A549 (cell line): ENCODE data around the gene TFDP2. TPM values are rescaled to one million over a fixed set of nuclear protein-coding genes. Genes with fewer than 3 reads are reported as not detected.

Experiments used
- ATAC-seq, 2 experiments: fragments of 200-7000 bp in 1 of 2; fragments of >200 bp in 1 of 2; cut with Nextera tagmentation in 1 of 2; cut with Tn5 transposase in 1 of 2; 3 replicates each; pipeline versions ENCODE4 v1.8.0 to v1.9.1; 2018 to 2020; ENCODE audit warnings: mild to moderate bottlenecking in 1 of 2, moderate library complexity in 1 of 2
- CTCF ChIA-PET: fragments of 300-600 bp; sonication (Branson Sonifier 250); formaldehyde crosslinking; extraction: SDS; loops from one replicate; lab custom pipeline; 2021; ENCODE audit warnings: antibody characterized with exemption, inconsistent platforms; lab: Yijun Ruan, JAX
- POLR2A ChIA-PET: fragments of 350-600 bp; formaldehyde crosslinking; extraction: SDS; loops from one replicate; lab custom pipeline; 2021; ENCODE audit warnings: antibody characterized with exemption, inconsistent platforms; lab: Yijun Ruan, JAX
- DNase-seq, 2 experiments: peaks; one replicate each; pipeline versions ENCODE4 v3.0.0 to v3.0.0-alpha.2; 2011 to 2016; ENCODE audit warnings: low read depth in 1 of 2, low spot score in 1 of 2
- FAIRE-seq: peaks from 2 replicates; lab custom pipeline; 2011; peaks lifted over from hg19 to GRCh38; lab: Jason Lieb, UNC
- H3K27ac ChIP-seq, 2 experiments: fragments of >200 bp; sonication (Bioruptor Twin); formaldehyde crosslinking; 3 replicates each; pipeline ENCODE4 v1.5.1; 2016 to 2017
- H3K4me1 ChIP-seq: fragments of >200 bp; sonication (Bioruptor Twin); formaldehyde crosslinking; 3 replicates; pipeline ENCODE4 v1.6.1; 2016
- H3K4me2 ChIP-seq: fragments of >200 bp; sonication (Bioruptor Twin); formaldehyde crosslinking; 3 replicates; pipeline ENCODE4 v1.6.1; 2016
- H3K4me3 ChIP-seq: fragments of >200 bp; sonication (Bioruptor Twin); formaldehyde crosslinking; 3 replicates; pipeline ENCODE4 v1.5.1; 2016
- H3K9me3 ChIP-seq: fragments of >200 bp; sonication (Bioruptor Twin); formaldehyde crosslinking; 3 replicates; pipeline ENCODE4 v1.6.1; 2016
- CBX2 ChIP-seq: fragments of 200-600 bp; sonication (generic); IDR thresholded peaks from 2 replicates; pipeline ENCODE4 v1.6.1; 2016; ENCODE audit warnings: low read depth, mild to moderate bottlenecking, borderline replicate concordance
- CBX8 ChIP-seq: fragments of 200-600 bp; sonication (generic); IDR thresholded peaks from 2 replicates; pipeline ENCODE4 v1.6.1; 2016
- CEBPB ChIP-seq, 2 experiments: fragments of >200 bp in 1 of 2; sonication (Bioruptor Twin) in 1 of 2; formaldehyde crosslinking in 1 of 2; IDR thresholded peaks; 2 replicates each; pipeline ENCODE4 v1.6.1; 2012 to 2016
- CHD2 ChIP-seq: fragments of 150-350 bp; IDR thresholded peaks from 2 replicates; pipeline ENCODE4 v1.6.1; 2014; ENCODE audit warnings: low read length; ENCODE audit not compliant: partially characterized antibody
- EHF ChIP-seq: fragments of 250-450 bp; sonication (Bioruptor Pico); IDR thresholded peaks from 2 replicates; pipeline ENCODE4 v1.5.0; 2020; ENCODE audit warnings: mild to moderate bottlenecking
- EHMT2 ChIP-seq: fragments of 200-600 bp; sonication (generic); IDR thresholded peaks from 2 replicates; pipeline ENCODE4 v1.6.1; 2016; ENCODE audit warnings: antibody characterized with exemption, low read depth, mild to moderate bottlenecking, moderate library complexity
- EP300 ChIP-seq, 2 experiments: fragments of >200 bp; sonication (Bioruptor Twin); formaldehyde crosslinking; IDR thresholded peaks; 2 replicates in 1 of 2; 3 replicates in 1 of 2; pipeline ENCODE4 v1.6.1; 2016 to 2017
- ESRRA ChIP-seq: fragments of 150-350 bp; IDR thresholded peaks from 2 replicates; pipeline ENCODE4 v1.6.1; 2014; ENCODE audit warnings: mild to moderate bottlenecking, low read length, borderline replicate concordance
- FOSB ChIP-seq: fragments of 250-450 bp; sonication (Bioruptor Pico); IDR thresholded peaks from 2 replicates; pipeline ENCODE4 v1.5.0; 2020; ENCODE audit warnings: mild to moderate bottlenecking, moderate library complexity
- FOSL2 ChIP-seq, 2 experiments: fragments of 450-650 bp in 1 of 2; fragments of >200 bp in 1 of 2; sonication (Bioruptor Twin) in 1 of 2; formaldehyde crosslinking; IDR thresholded peaks; 2 replicates each; pipeline versions ENCODE4 v1.5.0 to v1.6.1; 2016 to 2020; ENCODE audit warnings: mild to moderate bottlenecking in 1 of 2, moderate library complexity in 1 of 2
- HDAC2 ChIP-seq: fragments of 200-600 bp; sonication (generic); IDR thresholded peaks from 2 replicates; pipeline ENCODE4 v1.6.1; 2016
- HEYL ChIP-seq: fragments of 250-450 bp; sonication (Bioruptor Pico); IDR thresholded peaks from 2 replicates; pipeline ENCODE4 v1.8.0; 2021; ENCODE audit warnings: mild to moderate bottlenecking, moderate library complexity
- JUNB ChIP-seq: fragments of >200 bp; sonication (Bioruptor Twin); formaldehyde crosslinking; IDR thresholded peaks from 2 replicates; pipeline ENCODE4 v1.6.1; 2016
- MYC ChIP-seq: IDR thresholded peaks from 2 replicates; pipeline ENCODE4 v1.6.1; 2012; ENCODE audit warnings: mild to moderate bottlenecking, inconsistent platforms, low read length, improper control_type of control experiment, borderline replicate concordance
- NPAS2 ChIP-seq: fragments of 250-450 bp; sonication (Bioruptor Pico); IDR thresholded peaks from 2 replicates; pipeline ENCODE4 v1.8.0; 2022; ENCODE audit warnings: mild to moderate bottlenecking, moderate library complexity, borderline replicate concordance
- POLR2A ChIP-seq: IDR thresholded peaks from 2 replicates; pipeline ENCODE4 v1.6.1; 2012; ENCODE audit warnings: mild to moderate bottlenecking, low read length
- POLR2AphosphoS2 ChIP-seq: conservative IDR thresholded peaks from 2 replicates; pipeline ENCODE4 v1.6.1; 2012; ENCODE audit warnings: low read length, improper control_type of control experiment, inconsistent platforms
- RFX5 ChIP-seq: fragments of 450-650 bp; IDR thresholded peaks from 2 replicates; pipeline ENCODE4 v1.7.1; 2014; ENCODE audit warnings: antibody characterized with exemption, mild to moderate bottlenecking, moderate library complexity
- ZNF302 ChIP-seq: fragments of 250-450 bp; sonication (Bioruptor Pico); IDR thresholded peaks from 2 replicates; pipeline ENCODE4 v1.9.0; 2021; ENCODE audit warnings: inconsistent platforms, mild to moderate bottlenecking, moderate library complexity
- ZSCAN20 ChIP-seq: fragments of 250-450 bp; sonication (Bioruptor Pico); IDR thresholded peaks from 2 replicates; pipeline ENCODE4 v1.8.0; 2022; ENCODE audit warnings: mild to moderate bottlenecking, moderate library complexity
- WGBS: methylation state at CpG from one replicate; pipeline ENCODE4 v1.1.6; 2017; ENCODE audit errors: missing lambda C conversion rate; 5-methylcytosine and 5-hydroxymethylcytosine counted together
- polyA plus RNA-seq, 4 experiments: library from polyadenylated mRNA; depleted of rRNA in 3 of 4; stranded (reverse); fragments of >200 nt; fragmentation: RNase III in 1 of 4; extraction: RNeasy Plus Mini Kit Qiagen cat#74134 plus additional on column Dnase treatment in 1 of 4; gene quantifications; 2 replicates in 3 of 4; 3 replicates in 1 of 4; pipeline ENCODE4 v1.2.3, GENCODE V29; 2011 to 2017
- TF ChIP-seq, protein P1 (sequence below): fragments of >200 bp; sonication (Bioruptor Twin); formaldehyde crosslinking; IDR thresholded peaks from 3 replicates; pipeline ENCODE4 v1.6.1; 2016
- TF ChIP-seq, protein P2 (sequence below): fragments of >200 bp; sonication (Bioruptor Twin); formaldehyde crosslinking; IDR thresholded peaks from 3 replicates; pipeline ENCODE4 v1.5.1; 2016
- TF ChIP-seq, protein P3 (sequence below): fragments of 250-450 bp; sonication (Bioruptor Pico); IDR thresholded peaks from 2 replicates; pipeline ENCODE4 v1.5.0; 2021; ENCODE audit warnings: mild to moderate bottlenecking, moderate library complexity, borderline replicate concordance
- TF ChIP-seq, protein P4 (sequence below): fragments of 200-600 bp; sonication (generic); IDR thresholded peaks from 2 replicates; pipeline ENCODE4 v1.6.1; 2016; ENCODE audit warnings: antibody characterized with exemption, mild to moderate bottlenecking, moderate library complexity

The TFDP2 gene
- polyA plus RNA-seq, 2 of the 4 experiments (the other 2 are of a cell fraction) = 9.6 to 61.5 TPM

DNA sequence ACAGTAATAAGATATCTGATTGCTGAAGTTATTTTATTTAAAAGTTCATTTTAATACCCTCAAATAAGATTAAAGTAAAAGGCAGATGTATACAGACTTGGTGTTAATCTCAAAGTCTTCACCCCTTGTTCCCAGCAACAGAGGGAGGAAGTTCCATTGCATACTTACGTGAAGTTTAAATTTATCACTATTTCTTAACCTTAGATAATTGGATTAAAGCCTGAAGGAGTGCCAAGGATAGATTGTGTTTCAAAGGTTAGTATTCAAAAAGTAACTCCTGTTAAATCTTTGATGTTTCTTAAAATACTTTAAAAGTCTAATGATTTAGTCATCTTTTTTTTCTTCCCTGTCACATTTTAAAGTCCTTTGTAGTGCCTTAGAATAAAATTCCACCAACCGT, 233.6 kb downstream of the TFDP2 start:
- WGBS = 96% methylated on average over 2 of the region's 2 CpGs
- Histone ChIP-seq H3K4me1 (no peaks in the 10 kb centered on the region), H3K4me3 (no peak overlapping the region), H3K27ac (no peak overlapping the region), H3K4me2 (no peak overlapping the region), H3K9me3 (no peaks in the 10 kb centered on the region)
- DNase-seq (no peak), ATAC-seq (no peak), FAIRE-seq (no peak)
- POLR2A ChIA-PET = no interaction called here
- CTCF ChIA-PET = no interaction called here
- TF ChIP-seq, protein P1, sequence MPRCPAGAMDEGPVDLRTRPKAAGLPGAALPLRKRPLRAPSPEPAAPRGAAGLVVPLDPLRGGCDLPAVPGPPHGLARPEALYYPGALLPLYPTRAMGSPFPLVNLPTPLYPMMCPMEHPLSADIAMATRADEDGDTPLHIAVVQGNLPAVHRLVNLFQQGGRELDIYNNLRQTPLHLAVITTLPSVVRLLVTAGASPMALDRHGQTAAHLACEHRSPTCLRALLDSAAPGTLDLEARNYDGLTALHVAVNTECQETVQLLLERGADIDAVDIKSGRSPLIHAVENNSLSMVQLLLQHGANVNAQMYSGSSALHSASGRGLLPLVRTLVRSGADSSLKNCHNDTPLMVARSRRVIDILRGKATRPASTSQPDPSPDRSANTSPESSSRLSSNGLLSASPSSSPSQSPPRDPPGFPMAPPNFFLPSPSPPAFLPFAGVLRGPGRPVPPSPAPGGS = no peak
- TF ChIP-seq ZNF302 (CRISPR knock-in tag) (no peak), HDAC2 (no peak), FOSL2 (IDR thresholded peaks at IDR 0.05) (no peak), FOSL2 (CRISPR knock-in tag; IDR thresholded peaks at IDR 0.05) (no peak), CBX8 (no peak), CHD2 (no peak), ZSCAN20 (no peak), MYC (no peak), JUNB (no peak), EP300 (IDR thresholded peaks at IDR 0.05) (no peak), EHF (CRISPR knock-in tag) (no peak), NPAS2 (CRISPR knock-in tag) (no peak), CBX2 (no peak), ESRRA (no peak)
- TF ChIP-seq, protein P2, sequence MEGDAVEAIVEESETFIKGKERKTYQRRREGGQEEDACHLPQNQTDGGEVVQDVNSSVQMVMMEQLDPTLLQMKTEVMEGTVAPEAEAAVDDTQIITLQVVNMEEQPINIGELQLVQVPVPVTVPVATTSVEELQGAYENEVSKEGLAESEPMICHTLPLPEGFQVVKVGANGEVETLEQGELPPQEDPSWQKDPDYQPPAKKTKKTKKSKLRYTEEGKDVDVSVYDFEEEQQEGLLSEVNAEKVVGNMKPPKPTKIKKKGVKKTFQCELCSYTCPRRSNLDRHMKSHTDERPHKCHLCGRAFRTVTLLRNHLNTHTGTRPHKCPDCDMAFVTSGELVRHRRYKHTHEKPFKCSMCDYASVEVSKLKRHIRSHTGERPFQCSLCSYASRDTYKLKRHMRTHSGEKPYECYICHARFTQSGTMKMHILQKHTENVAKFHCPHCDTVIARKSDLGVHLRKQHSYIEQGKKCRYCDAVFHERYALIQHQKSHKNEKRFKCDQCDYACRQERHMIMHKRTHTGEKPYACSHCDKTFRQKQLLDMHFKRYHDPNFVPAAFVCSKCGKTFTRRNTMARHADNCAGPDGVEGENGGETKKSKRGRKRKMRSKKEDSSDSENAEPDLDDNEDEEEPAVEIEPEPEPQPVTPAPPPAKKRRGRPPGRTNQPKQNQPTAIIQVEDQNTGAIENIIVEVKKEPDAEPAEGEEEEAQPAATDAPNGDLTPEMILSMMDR = no peak
- TF ChIP-seq, all 56 proteins: peak for 0

DNA sequence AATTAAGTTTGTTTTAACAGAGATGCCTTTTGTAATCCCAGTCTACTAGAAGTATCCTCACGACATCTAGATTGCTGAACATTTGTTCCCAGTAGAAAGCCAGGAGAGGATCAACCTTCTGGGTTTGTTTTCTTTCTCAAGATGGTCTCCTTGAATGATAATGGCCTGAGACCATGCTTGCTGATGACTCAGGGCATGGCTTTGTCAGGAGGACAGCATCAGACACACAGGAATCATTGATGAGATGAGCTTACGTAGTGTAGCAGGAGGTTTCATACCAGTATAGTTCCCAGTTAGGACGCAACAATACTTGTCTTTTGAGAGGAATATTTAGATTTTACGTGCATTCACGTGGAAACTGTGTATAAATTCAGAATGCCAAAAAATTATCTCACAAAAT, 234.3 kb downstream of the TFDP2 start:
- CTCF ChIA-PET = interaction anchor here (1.1 to 3.1 kb wide), 3 partner anchors 10 to 354 kb away, joined by 3 to 21 read pairs (median 11); no protein-coding TSS in a partner anchor

More for the DNA sequence above, 234.3 kb downstream of the TFDP2 start:
- H3K9me3 ChIP-seq = no peaks in the 10 kb centered on the region
- 95% methylated on average over 5 of the region's 5 CpGs for WGBS
- POLR2A ChIA-PET = no interaction called here
- no peak overlapping the region for H3K4me2 ChIP-seq
- H3K4me1 ChIP-seq = no peaks in the 10 kb centered on the region
- FAIRE-seq (no peak), DNase-seq (no peak), ATAC-seq (no peak)
- H3K4me3 ChIP-seq = no peak overlapping the region
- TF ChIP-seq RFX5 = no peak
- TF ChIP-seq EHMT2 = no peak
- TF ChIP-seq CBX8 = no peak
- TF ChIP-seq POLR2A = no peak
- TF ChIP-seq FOSB = no peak
- TF ChIP-seq, protein P3, sequence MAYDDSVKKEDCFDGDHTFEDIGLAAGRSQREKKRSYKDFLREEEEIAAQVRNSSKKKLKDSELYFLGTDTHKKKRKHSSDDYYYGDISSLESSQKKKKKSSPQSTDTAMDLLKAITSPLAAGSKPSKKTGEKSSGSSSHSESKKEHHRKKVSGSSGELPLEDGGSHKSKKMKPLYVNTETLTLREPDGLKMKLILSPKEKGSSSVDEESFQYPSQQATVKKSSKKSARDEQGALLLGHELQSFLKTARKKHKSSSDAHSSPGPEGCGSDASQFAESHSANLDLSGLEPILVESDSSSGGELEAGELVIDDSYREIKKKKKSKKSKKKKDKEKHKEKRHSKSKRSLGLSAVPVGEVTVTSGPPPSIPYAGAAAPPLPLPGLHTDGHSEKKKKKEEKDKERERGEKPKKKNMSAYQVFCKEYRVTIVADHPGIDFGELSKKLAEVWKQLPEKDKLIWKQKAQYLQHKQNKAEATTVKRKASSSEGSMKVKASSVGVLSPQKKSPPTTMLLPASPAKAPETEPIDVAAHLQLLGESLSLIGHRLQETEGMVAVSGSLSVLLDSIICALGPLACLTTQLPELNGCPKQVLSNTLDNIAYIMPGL (CRISPR knock-in tag) = no peak
- TF ChIP-seq HEYL (CRISPR knock-in tag) = no peak
- TF ChIP-seq JUNB = no peak
- no peak for TF ChIP-seq EP300 (IDR thresholded peaks at IDR 0.05)
- no peak for TF ChIP-seq POLR2AphosphoS2
- TF ChIP-seq, protein P4, sequence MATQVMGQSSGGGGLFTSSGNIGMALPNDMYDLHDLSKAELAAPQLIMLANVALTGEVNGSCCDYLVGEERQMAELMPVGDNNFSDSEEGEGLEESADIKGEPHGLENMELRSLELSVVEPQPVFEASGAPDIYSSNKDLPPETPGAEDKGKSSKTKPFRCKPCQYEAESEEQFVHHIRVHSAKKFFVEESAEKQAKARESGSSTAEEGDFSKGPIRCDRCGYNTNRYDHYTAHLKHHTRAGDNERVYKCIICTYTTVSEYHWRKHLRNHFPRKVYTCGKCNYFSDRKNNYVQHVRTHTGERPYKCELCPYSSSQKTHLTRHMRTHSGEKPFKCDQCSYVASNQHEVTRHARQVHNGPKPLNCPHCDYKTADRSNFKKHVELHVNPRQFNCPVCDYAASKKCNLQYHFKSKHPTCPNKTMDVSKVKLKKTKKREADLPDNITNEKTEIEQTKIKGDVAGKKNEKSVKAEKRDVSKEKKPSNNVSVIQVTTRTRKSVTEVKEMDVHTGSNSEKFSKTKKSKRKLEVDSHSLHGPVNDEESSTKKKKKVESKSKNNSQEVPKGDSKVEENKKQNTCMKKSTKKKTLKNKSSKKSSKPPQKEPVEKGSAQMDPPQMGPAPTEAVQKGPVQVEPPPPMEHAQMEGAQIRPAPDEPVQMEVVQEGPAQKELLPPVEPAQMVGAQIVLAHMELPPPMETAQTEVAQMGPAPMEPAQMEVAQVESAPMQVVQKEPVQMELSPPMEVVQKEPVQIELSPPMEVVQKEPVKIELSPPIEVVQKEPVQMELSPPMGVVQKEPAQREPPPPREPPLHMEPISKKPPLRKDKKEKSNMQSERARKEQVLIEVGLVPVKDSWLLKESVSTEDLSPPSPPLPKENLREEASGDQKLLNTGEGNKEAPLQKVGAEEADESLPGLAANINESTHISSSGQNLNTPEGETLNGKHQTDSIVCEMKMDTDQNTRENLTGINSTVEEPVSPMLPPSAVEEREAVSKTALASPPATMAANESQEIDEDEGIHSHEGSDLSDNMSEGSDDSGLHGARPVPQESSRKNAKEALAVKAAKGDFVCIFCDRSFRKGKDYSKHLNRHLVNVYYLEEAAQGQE = no peak
- TF ChIP-seq CEBPB (IDR thresholded peaks at IDR 0.05) = no peak
- no peak overlapping the region for H3K27ac ChIP-seq
